Muscle layer of duodenum (tissue), 2 donors: ENCODE measurements around the gene MYH6.

ENCODE experiments used
- H3K27ac ChIP-seq: one replicate; pipeline ENCODE4 v1.7.0; 2013; ENCODE audit warnings: mild to moderate bottlenecking, low read length
- H3K27me3 ChIP-seq: one replicate; pipeline ENCODE4 v1.7.0; 2013; ENCODE audit warnings: low read depth, mild to moderate bottlenecking, control low read depth, low read length
- H3K36me3 ChIP-seq, 2 donors: one replicate each; pipeline ENCODE4 v1.7.0; 2013; ENCODE audit warnings: low read length in 2 of 2, control low read depth in 1 of 2, mild to moderate bottlenecking in 1 of 2; ENCODE audit not compliant: insufficient read depth in 2 of 2, control insufficient read depth in 1 of 2
- H3K4me1 ChIP-seq, 2 donors: one replicate each; pipeline ENCODE4 v1.7.0; 2013; ENCODE audit warnings: low read length in 2 of 2, mild to moderate bottlenecking in 2 of 2, control low read depth in 1 of 2, moderate library complexity in 1 of 2; ENCODE audit not compliant: insufficient read depth in 2 of 2, control insufficient read depth in 1 of 2
- H3K4me3 ChIP-seq, 2 donors: one replicate each; pipeline ENCODE4 v1.7.0; 2013; ENCODE audit warnings: low read length in 2 of 2, low read depth in 1 of 2, mild to moderate bottlenecking in 1 of 2
- H3K9me3 ChIP-seq, 2 donors: one replicate each; pipeline ENCODE4 v1.7.0; 2013; ENCODE audit warnings: low read length in 2 of 2, control low read depth in 1 of 2, mild to moderate bottlenecking in 1 of 2; ENCODE audit not compliant: control insufficient read depth in 1 of 2
- donor health status: healthy.

Gene MYH6

DNA sequence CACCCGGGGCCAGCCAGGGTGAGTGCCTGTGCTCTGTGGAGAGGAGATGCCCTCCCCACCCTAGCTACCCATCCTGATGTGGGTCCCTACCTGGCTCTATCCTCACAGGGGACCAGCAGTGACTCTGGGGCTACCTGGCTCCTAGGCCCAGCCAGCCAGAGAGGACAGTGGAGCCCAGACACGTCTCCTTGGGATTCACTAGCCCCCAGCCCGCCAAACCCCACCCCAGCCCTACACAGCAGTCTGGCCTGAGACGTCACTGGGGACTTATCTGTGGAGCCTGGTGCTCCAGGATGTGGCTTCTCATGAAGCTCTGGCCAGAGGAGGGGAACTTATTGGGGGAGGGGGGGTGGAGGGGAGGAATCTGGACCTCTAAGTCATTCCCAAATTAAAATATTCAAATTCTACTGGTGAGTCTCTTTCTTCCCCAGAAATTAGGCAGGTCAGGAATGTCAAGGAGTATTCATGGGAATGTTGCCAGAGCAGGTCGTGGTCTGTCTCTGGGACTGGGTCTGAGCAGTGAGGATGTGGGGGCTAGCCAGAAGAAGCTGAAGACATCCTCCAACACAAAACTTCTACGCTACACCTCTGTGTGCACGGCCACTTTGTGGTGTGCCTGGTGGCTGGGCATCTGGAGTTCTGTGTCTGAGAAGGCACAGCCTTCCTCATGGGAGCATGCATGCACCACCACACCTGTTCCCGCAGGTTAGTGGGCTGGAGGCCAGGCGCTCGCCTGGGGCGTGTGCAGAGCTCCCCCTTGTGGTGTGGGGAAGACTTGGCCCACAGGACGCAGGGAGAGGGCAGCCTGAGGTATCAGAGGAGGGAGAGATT lies 28.5 kb downstream of the MYH6 start:
- Histone ChIP-seq H3K27ac (no peak overlapping the region), H3K4me1 (peaks cover 5% of the 10 kb centered on the region in 2 donors), H3K4me3 (no peak overlapping the region)

DNA sequence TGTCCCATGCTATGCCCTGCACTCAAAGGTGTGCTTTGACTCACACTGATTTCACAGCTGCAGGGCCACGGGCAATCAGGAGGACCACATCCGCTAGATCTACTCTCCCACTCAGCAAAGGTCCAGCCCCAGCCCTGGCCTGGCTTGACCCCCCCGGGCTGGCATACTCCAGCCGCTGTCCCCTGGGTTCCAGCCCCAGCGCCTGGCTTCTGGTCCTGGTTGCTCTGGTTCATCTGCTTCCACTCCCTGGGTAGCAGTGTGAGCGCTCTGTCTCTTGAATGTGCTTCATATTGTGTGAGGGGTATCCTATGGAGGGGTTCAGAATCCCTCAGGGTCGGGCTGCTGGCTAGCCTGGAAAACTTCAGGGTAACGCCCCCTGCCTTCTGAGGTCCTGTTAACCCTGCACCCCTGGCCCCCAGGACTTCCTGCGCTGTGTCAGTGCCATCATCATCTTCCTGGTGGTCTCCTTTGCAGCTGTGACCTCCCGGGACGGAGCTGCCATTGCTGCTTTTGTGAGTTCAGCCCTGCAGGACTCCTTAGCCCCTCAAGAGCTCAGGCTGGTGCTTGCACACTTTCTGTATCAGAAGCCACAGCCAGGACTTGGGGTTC lies 29.4 kb downstream of the MYH6 start:
- Histone ChIP-seq H3K27ac (no peak overlapping the region), H3K9me3 (no peaks in the 10 kb centered on the region), H3K36me3 (no peaks in the 10 kb centered on the region), H3K4me3 (no peak overlapping the region), H3K27me3 (no peaks in the 10 kb centered on the region), H3K4me1 (peaks cover 5% of the 10 kb centered on the region in 2 donors)

More for the DNA sequence above, 28.5 kb downstream of the MYH6 start:
- no peaks in the 10 kb centered on the region for H3K27me3 ChIP-seq
- no peaks in the 10 kb centered on the region for H3K9me3 ChIP-seq
- no peaks in the 10 kb centered on the region for H3K36me3 ChIP-seq

DNA sequence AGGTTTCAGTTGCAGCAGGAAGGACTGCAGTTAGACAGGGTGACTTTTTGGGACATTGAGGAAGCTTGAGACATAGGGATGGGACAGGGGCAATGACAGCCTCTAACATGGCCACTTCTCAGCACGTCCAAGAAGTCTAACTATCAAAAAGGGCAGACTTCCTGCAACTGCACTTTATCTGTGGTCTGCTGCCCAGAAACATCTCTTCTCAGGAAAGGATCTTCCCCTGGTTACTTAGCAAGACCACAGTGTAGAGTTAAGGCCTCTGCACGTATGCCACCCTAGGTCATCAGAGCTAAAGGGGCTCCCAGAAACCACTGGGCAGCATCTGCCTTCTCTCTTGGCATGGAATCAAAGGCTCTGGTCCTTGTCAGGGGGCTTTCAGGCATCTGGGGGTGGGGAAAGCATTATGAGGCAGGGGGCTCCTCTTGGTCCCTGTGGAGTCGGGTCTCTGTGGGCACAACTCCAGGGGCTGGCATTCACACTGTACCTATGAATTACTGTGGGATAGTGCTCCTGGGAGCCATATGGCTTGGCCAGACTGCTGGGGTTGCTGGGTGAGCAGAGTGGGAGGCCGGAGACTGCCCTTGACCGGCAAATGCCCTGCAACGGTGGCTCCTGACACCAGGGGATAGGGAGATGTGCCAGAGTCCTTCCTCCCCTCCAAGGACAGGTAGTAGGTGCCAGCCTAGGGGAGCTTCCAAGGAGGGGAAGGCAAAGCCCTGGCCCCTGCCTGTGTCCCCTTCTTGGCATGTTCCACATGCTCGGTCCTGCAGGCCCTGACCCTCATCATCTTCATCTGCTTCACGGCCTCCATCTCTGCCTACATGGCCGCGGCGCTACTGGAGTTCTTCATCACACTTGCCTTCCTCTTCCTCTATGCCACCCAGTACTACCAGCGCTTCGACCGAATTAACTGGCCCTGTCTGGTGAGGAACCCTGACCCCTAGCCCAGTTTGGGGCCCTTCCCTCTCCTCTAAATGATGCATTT lies 30.2 kb downstream of the MYH6 start:
- Histone ChIP-seq H3K9me3 (no peaks in the 10 kb centered on the region), H3K36me3 (no peaks in the 10 kb centered on the region), H3K4me1 (peaks cover 5% of the 10 kb centered on the region in 2 donors), H3K4me3 (peak overlapping the region in 1 of 2 donors; percentile 40), H3K27me3 (no peaks in the 10 kb centered on the region), H3K27ac (no peak overlapping the region)

DNA sequence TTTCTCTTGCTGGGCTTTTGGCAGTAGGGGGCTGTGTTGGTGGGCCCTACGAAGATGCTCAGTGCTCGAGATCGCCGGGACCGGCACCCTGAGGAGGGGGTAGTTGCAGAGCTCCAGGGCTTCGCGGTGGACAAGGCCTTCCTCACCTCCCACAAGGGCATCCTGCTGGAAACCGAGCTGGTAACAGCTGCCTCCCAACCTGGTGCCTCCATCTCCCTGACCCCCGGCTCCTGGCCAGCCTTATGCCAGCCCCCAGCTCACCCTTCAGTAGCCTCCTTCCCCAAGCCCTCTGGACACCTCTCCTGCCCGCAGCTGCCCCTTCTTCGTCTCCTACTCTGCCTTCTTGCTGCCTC lies 30.9 kb downstream of the MYH6 start:
- Histone ChIP-seq H3K27me3 (no peaks in the 10 kb centered on the region), H3K36me3 (no peaks in the 10 kb centered on the region), H3K4me3 (peak overlapping the region in 1 of 2 donors; percentile 40), H3K9me3 (no peaks in the 10 kb centered on the region), H3K4me1 (peaks cover 5% of the 10 kb centered on the region in 2 donors), H3K27ac (no peak overlapping the region)

DNA sequence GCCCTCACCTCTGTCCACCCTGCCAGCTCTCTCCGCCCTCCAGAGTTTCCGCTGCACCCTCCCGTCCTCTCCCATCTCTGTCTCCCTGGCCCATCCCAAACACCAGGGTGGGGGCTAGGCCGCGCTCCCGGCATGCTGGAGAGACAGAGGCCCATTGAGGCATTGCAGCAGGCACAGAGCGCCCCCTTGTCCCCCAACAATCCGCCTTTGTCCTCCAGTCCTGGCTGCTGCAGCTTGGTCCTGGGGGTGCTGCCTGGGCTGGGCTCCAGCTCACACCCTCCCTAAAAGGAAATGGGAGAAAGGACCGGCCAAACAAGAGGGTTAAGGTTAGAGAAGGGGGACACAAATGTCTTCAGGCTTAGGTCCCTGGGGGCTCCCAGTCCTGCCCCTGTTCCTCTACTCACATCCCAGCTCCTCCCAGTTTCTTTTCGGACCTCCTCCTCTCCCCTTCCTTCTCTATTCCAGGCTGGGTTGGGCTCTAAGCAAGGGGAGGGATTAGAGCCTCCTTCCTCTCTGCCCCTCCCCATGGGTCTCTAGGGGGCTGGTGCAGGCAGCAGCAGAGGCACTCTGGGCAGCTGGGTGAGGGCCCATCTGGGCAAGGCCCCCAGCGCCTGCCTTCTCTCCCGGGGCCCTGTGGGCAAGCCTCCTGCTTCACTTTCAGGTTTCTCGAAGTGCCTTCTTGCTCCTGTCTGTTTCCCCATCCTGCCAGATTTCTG lies 31.4 kb downstream of the MYH6 start, which contains the start of gene CMTM5:
CMTM5 (plus strand) TSS at position 565 of the 716 bp plus-strand sequence. CDS start 206 bp downstream, outside the sequence.
- Histone ChIP-seq H3K4me3 (peak within 1 kb of the TSS; percentile 4 to 40), H3K27me3 (no peaks in the 10 kb centered on the region), H3K27ac (no peak within 1 kb of the TSS), H3K36me3 (no peaks in the 10 kb centered on the region), H3K9me3 (no peaks in the 10 kb centered on the region), H3K4me1 (peaks cover 5% of the 10 kb centered on the region in 2 donors)

DNA sequence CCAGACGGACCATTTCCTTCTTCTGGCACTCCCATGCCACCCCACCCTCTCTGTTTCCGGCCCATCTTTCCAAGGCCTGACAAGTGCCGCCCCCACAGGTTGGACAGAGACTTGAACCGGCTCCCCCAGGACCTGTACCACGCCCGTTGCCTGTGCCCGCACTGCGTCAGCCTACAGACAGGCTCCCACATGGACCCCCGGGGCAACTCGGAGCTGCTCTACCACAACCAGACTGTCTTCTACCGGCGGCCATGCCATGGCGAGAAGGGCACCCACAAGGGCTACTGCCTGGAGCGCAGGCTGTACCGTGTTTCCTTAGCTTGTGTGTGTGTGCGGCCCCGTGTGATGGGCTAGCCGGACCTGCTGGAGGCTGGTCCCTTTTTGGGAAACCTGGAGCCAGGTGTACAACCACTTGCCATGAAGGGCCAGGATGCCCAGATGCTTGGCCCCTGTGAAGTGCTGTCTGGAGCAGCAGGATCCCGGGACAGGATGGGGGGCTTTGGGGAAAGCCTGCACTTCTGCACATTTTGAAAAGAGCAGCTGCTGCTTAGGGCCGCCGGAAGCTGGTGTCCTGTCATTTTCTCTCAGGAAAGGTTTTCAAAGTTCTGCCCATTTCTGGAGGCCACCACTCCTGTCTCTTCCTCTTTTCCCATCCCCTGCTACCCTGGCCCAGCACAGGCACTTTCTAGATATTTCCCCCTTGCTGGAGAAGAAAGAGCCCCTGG lies 32.4 kb downstream of the MYH6 start:
- no peak overlapping the region for H3K27ac ChIP-seq
- H3K9me3 ChIP-seq, result no peaks in the 10 kb centered on the region
- H3K4me1 ChIP-seq, result peaks cover 5% of the 10 kb centered on the region in 2 donors
- H3K4me3 ChIP-seq, result no peak overlapping the region
- H3K36me3 ChIP-seq, result no peaks in the 10 kb centered on the region
- H3K27me3 ChIP-seq, result no peaks in the 10 kb centered on the region

DNA sequence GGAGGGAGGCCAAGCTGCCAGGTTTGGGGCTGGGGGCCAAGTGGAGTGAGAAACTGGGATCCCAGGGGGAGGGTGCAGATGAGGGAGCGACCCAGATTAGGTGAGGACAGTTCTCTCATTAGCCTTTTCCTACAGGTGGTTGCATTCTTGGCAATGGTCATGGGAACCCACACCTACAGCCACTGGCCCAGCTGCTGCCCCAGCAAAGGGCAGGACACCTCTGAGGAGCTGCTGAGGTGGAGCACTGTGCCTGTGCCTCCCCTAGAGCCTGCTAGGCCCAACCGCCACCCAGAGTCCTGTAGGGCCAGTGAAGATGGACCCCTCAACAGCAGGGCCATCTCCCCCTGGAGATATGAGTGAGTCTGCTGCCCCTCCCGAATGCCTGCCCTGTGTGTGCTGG lies 35.0 kb downstream of the MYH6 start:
- Histone ChIP-seq H3K4me1 (peaks cover 0 to 5% of the 10 kb centered on the region in 2 donors), H3K9me3 (no peaks in the 10 kb centered on the region), H3K27ac (no peak overlapping the region), H3K36me3 (no peaks in the 10 kb centered on the region), H3K4me3 (no peak overlapping the region), H3K27me3 (no peaks in the 10 kb centered on the region)

DNA sequence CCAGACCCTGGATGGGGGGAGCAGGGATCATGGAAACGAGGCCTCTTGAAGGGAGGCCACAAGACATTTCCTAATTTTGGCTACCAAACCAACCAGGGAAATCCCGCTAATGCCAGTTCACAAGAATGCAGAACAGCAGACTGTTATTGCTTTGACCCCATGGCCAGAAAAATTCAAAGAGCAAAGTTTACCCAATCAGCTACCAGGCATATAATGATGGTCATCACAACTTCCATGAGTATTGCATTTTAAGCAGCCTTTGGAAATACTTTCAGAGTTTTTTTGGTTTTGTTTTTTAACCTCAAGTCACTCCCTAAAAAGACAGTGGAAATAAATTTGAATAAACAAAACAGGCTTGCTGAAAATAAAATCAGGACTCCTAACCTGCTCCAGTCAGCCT lies 35.6 kb downstream of the MYH6 start, which contains the start of gene IL25:
IL25 (plus strand) TSS at position 301 of the 400 bp plus-strand sequence.
- Histone ChIP-seq H3K27me3 (no peaks in the 10 kb centered on the region), H3K4me3 (no peak within 1 kb of the TSS), H3K4me1 (peaks cover 0 to 6% of the 10 kb centered on the region in 2 donors), H3K36me3 (no peaks in the 10 kb centered on the region), H3K27ac (no peak within 1 kb of the TSS), H3K9me3 (no peaks in the 10 kb centered on the region)

DNA sequence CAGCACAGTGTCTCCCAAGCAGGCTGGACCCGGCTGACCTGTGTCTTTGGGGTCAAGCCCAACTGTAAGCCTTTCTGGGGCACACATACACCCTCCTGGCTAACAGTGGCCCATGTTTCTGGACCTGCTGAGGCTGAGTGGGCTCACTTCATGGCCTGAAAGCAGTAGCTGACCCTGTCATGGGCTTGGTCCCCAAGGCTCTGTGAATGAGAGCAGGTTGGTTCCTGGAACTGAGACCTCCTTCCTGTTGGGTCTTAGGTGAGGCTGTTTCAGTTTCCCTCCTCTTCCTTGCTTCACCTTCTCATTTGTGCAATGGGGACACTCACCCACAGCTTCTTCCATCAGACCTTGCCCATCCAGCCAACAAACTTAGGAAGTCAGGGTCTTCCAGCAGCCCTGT lies 36.2 kb downstream of the MYH6 start:
- Histone ChIP-seq H3K9me3 (no peaks in the 10 kb centered on the region), H3K4me3 (no peak overlapping the region), H3K36me3 (no peaks in the 10 kb centered on the region), H3K4me1 (peaks cover 2 to 11% of the 10 kb centered on the region in 2 donors), H3K27me3 (no peaks in the 10 kb centered on the region), H3K27ac (no peak overlapping the region)

DNA sequence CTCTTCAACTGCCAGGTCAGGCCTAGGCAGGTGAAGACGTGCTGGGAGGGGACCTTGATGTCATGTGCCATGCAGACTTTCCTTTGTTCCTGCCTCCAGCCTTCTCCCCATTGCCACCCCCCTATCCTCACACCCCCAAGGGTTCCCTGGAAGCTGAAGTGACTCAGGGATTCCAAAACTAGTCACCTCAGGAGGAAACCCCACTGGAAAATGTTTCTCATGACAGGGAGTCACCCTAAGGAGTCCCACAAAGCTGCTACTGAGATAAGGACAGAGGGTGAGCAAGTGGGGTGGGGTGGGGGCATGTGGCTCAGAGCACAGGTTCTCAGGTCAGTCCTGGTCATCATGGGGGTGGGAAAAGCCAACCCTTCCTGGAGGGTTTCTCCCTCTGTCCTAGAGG lies 37.9 kb downstream of the MYH6 start:
- no peaks in the 10 kb centered on the region for H3K27me3 ChIP-seq
- peaks cover 3 to 12% of the 10 kb centered on the region in 2 donors for H3K4me1 ChIP-seq
- no peaks in the 10 kb centered on the region for H3K36me3 ChIP-seq
- no peak overlapping the region for H3K27ac ChIP-seq
- H3K9me3 ChIP-seq, result no peaks in the 10 kb centered on the region
- H3K4me3 ChIP-seq, result no peak overlapping the region
